ENCODE data around the gene NGDN. TPM values are rescaled to one million over a fixed set of nuclear protein-coding genes. Genes with fewer than 3 reads are reported as not detected.

The NGDN gene
- total and polyA plus RNA-seq, 3 donors from 2014 or later, result 47.5 to 57.9 (median 48.7) TPM

- intact Hi-C loops (cut with DNase I; ENCODE audit: low total_unique reads), result no loop called here
- no peaks in the 10 kb centered on the region for H3K36me3 ChIP-seq (ENCODE audit: low read depth, missing control alignments)
- H3K4me1 ChIP-seq, result no peaks in the 10 kb centered on the region
- no peaks in the 10 kb centered on the region for H3K27me3 ChIP-seq
- no peak overlapping the region for H3K27ac ChIP-seq
- WGBS, 2 donors, result 91 to 97% methylated on average over 3 of the region's 3 CpGs
- no peaks in the 10 kb centered on the region for H3K9me3 ChIP-seq
- no peak for DNase-seq
- TF ChIP-seq CTCF (IDR thresholded peaks at IDR 0.05) (no peak), POLR2A (IDR thresholded peaks at IDR 0.05) (no peak)
- no peak overlapping the region for H3K4me3 ChIP-seq
Measured at GRCh38 chr14:23514644-23514957, 45.1 kb downstream of the NGDN start.

DNA sequence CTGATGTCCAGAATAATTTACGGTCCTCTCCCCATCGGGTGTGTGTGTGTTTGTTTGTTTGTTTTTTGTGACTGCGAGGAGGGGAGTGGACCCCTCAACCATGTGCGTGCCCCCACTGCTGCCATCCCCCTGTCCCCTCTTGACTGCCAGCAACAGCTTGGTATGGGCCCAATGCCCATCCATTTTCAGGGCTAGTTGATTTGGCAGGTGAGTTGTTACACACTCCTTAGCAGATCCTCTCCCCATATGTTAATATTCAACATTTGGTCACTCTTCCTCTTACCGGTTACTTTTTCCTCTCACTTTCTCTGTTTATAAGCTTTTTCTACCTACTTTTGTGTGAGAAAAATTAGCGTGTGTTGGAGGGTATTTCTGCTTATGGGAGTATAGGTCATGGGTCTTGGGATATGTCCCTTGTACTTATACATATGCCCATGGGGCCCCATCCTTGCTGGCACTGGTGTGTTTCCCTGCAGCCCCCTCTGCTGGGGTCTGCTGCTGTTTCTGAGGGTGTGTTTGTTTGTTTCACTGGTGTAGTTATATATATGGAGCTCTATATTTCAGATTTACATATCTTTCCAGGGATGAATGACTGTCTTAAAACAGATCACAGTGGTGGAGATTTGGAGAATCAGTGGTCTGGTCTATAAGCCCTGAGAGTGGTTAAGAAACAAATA lies 48.3 kb downstream of the NGDN start:
- Histone ChIP-seq H3K9me3 (no peaks in the 10 kb centered on the region), H3K27ac (no peak overlapping the region), H3K4me1 (no peaks in the 10 kb centered on the region), H3K36me3 (ENCODE audit: low read depth, missing control alignments) (no peaks in the 10 kb centered on the region), H3K4me3 (no peak overlapping the region), H3K27me3 (no peaks in the 10 kb centered on the region)
- intact Hi-C loops (cut with DNase I; ENCODE audit: low total_unique reads), result no loop called here
- TF ChIP-seq CTCF (IDR thresholded peaks at IDR 0.05) (no peak), POLR2A (IDR thresholded peaks at IDR 0.05) (no peak)
- WGBS, 2 donors, result 74 to 79% methylated on average over 6 of the region's 6 CpGs
- DNase-seq, result no peak

- H3K9me3 ChIP-seq, result no peaks in the 10 kb centered on the region
Measured at GRCh38 chr14:23518709-23519108, 49.2 kb downstream of the NGDN start.

GRCh38 chr14:23520899-23521533 lies 51.5 kb downstream of the NGDN start:
- Histone ChIP-seq H3K4me3 (no peak overlapping the region), H3K27ac (no peak overlapping the region), H3K4me1 (no peaks in the 10 kb centered on the region), H3K9me3 (no peaks in the 10 kb centered on the region), H3K36me3 (ENCODE audit: low read depth, missing control alignments) (no peaks in the 10 kb centered on the region), H3K27me3 (no peaks in the 10 kb centered on the region)
- 83 to 86% methylated on average over 14 of the region's 14 CpGs for WGBS, 2 donors
- DNase-seq, result no peak
- intact Hi-C loops (cut with DNase I; ENCODE audit: low total_unique reads), result no loop called here
- TF ChIP-seq CTCF (IDR thresholded peaks at IDR 0.05), result no peak
- TF ChIP-seq POLR2A (IDR thresholded peaks at IDR 0.05), result no peak

More at GRCh38 chr14:23518709-23519108, 49.2 kb downstream of the NGDN start:
- 82 to 83% methylated on average over 4 of the region's 4 CpGs for WGBS, 2 donors
- no peak for DNase-seq
- Histone ChIP-seq H3K27me3 (no peaks in the 10 kb centered on the region), H3K27ac (no peak overlapping the region), H3K4me1 (no peaks in the 10 kb centered on the region), H3K36me3 (ENCODE audit: low read depth, missing control alignments) (no peaks in the 10 kb centered on the region), H3K4me3 (no peak overlapping the region)
- TF ChIP-seq POLR2A (IDR thresholded peaks at IDR 0.05) (no peak), CTCF (IDR thresholded peaks at IDR 0.05) (no peak)
- intact Hi-C loops (cut with DNase I; ENCODE audit: low total_unique reads), result no loop called here
